NCI-H2196 (cell line): ENCODE data around the gene ZNF180.
"Not testable (repeated sequence)": the region's sequence is repeated elsewhere in the genome, so short reads cannot be mapped to it uniquely, and the experiment has no call there.

Experiments
- DNase-seq: peaks from one replicate; lab custom pipeline; 2025; ENCODE audit not compliant: unreplicated experiment; lab: John Stamatoyannopoulos, UW

Gene ZNF180

GRCh38 chr19:44499559-44499958 lies 763 bp downstream of the ZNF180 start:
- no peak for DNase-seq

- no peak for DNase-seq
These were observed 1.3 kb downstream of the ZNF180 start for GRCh38 chr19:44498988-44499387.

DNA sequence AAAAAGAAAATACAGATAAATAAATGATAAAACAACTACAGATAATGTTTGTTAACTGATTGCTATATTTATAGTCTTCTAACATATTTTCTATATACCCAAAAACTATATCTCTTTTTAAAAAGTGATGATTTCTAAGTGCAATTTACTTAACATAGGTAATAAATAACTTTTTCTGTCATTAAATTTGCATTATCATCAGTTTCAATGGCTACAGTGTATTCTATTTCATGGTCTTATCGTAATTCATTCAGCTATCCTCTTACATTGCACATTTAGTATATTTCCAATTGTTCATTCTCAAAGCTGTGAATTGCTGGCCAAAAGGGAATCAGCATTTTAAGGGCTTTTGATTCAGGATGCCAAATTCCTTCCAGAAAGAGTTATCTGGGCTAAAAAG lies 3.6 kb downstream of the ZNF180 start:
- no peak for DNase-seq

DNA sequence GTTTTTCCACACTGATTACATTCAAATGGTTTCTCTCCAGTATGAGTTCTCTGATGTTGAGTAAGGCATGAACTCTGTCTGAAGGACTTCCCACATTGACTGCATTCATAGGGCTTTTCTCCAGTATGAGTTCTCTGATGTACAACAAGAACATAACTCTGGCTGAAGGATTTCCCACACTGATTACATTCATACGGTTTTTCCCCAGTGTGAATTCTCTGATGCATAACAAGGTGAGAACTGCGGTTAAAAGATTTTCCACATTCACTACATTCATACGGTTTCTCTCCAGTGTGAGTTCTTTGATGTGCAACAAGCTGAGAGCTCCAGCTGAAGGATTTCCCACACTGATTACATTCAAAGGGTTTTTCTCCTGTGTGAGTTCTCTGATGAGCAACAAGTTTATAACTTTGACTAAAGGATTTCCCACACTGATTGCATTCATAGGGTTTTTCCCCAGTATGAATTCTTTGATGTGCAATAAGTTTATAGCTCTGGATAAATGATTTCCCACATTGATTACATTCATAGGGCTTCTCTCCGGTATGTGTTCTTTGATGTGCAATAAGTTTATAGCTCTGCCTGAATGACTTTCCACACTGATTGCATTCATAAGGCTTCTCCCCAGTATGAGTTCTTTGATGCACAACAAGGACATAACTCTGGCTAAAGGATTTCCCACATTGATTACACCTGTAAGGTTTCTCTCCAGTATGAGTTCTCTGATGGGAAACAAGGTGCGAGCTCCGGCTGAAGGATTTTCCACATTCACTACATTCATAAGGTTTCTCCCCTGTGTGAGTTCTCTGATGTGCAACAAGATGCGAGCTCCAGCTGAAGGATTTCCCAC lies 23.5 kb downstream of the ZNF180 start:
- no peak for DNase-seq

- DNase-seq: not testable (repeated sequence)
These were observed 31.6 kb downstream of the ZNF180 start for GRCh38 chr19:44468730-44469129.

DNA sequence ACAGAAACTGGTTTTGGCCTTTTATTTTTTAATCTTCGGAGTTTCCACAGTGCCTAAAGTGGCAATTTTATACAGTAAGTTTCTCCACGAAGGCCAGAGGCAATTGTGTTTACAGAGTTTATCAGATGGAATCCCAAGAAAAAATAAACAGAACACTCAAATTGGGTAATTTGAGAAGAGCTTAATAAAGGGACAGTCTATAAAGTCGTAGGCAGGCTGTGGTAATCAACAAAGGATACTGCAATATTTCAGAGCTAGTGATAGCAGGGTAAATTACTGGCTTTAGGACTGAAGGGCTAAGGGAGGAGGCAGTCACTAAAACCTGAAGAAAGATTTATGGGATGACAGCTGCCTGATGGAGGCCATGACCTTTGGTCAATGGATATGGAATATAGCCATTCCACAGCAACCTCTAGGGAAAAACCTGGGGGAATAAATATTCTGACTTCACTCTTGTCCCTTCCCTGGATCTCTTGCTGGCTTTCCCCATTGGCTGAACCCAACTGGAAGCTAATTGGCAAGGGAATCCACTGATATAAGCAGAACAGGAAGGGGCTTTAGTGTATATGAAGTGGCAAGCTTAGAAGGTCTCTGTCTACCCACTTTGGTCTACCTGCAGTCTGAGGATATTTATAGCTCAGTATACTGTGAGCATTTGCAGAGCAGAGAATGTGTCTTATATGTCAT lies 37.6 kb downstream of the ZNF180 start:
- not testable (repeated sequence) for DNase-seq

DNA sequence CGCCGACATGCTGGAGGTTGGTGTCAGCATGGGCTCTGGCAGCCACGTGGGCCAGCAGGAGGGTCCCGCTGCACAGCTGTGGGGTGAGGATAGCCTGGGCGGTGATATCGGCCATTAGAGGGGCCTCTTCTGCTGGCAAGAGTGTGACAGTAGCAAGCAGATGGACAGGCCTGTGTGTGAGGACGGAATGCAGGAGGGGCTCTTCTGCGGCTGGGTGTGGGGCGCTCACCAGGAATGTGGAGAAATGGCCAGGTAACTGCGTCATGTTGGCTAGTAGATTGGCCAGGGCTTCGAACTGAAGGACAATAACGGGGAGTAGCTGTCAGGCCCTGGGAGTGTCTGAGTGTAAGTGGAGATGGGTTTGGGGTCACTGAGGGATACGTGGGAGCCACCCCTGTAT lies 44.3 kb downstream of the ZNF180 start:
- DNase-seq: not testable (repeated sequence)

- DNase-seq: no peak
These were observed 45.2 kb downstream of the ZNF180 start for GRCh38 chr19:44455100-44455499.

- no peak for DNase-seq
These were observed 48.0 kb downstream of the ZNF180 start for GRCh38 chr19:44452367-44452766.

DNA sequence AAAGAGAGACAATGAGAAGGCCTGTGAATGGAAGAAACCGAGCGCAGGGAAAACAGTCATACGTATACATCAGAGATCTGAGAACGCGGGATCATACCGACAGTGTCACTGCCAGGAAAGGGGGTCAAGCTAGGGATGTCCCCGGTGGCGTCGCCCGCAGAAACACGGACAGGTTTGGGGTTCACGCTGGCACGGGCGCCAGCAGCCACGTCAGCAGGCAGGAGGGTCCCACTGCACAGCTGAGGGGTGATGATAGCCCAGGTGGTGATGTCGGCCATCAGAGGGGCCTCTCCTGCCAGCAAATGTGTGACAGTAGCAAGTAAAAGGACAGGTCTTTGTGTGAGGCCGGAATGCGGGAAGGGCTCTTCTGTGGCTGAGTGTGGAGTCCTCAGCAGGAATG lies 48.6 kb downstream of the ZNF180 start:
- no peak for DNase-seq

- peak; percentile 85 for DNase-seq
These were observed 52.2 kb downstream of the ZNF180 start, which contains the start of gene ZNF229 for GRCh38 chr19:44447916-44448674. Gene ZNF229, minus strand, starts transcription at chr19:44448472. Its CDS starts 5,625 bp downstream, at chr19:44442847.

DNA sequence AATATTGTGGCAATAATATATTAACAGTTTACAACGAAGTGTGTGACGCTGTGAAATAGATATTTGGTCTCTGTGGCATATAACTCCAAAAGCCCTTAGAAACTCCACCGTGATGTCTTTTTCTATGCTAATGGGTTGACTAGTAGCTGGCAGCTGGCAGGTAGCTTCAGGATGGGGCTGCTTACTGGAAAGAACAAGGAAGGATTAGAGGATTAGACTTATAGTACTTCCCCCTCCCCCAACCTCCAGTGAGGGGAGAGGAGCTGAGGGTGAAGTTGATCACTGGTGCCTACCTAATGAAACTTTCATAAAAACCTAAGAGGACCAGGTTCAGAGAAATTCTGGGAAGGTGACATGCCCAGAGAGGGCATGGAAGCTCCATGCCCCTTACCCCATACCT lies 61.9 kb downstream of the ZNF180 start:
- DNase-seq: no peak

GRCh38 chr19:44435441-44435840 lies 64.9 kb downstream of the ZNF180 start:
- DNase-seq: no peak

GRCh38 chr19:44430956-44431355 lies 69.4 kb downstream of the ZNF180 start:
- DNase-seq: no peak
